Activated CD8-positive, alpha-beta memory T cell treated with anti-CD3 and anti-CD28 coated beads, Interleukin-2, amount 50 U/mL, for 4 hours (primary cell): ENCODE measurements around the gene CEP170B.
"Not testable (repeated sequence)": the region's sequence is repeated elsewhere in the genome, so short reads cannot be mapped to it uniquely, and the experiment has no call there.

Experiments
- DNase-seq: peaks from one replicate; pipeline ENCODE4 v3.0.0-alpha.2; 2020

The CEP170B gene

GRCh38 chr14:104865081-104865630, at the start of gene CEP170B:
Gene CEP170B, plus strand, starts transcription at chr14:104865268. Its CDS starts 3,183 bp downstream, at chr14:104868451.
- peak; percentile 35 for DNase-seq

- DNase-seq, result no peak
These were observed 48.5 kb upstream of the CEP170B start for GRCh38 chr14:104816616-104816884.

GRCh38 chr14:104817930-104818713, 46.9 kb upstream of the CEP170B start:
- no peak for DNase-seq

- DNase-seq, result no peak
These were observed 46.3 kb upstream of the CEP170B start for GRCh38 chr14:104818714-104819161.

- DNase-seq, result no peak
These were observed 45.7 kb upstream of the CEP170B start for GRCh38 chr14:104819361-104819781.

GRCh38 chr14:104820669-104821228, 44.3 kb upstream of the CEP170B start:
- DNase-seq, result no peak

GRCh38 chr14:104821229-104821945, 43.7 kb upstream of the CEP170B start:
- no peak for DNase-seq

- DNase-seq, result no peak
These were observed 43.0 kb upstream of the CEP170B start for GRCh38 chr14:104821971-104822608.

GRCh38 chr14:104822821-104823615, 42.0 kb upstream of the CEP170B start:
- no peak for DNase-seq

GRCh38 chr14:104824353-104824997, 40.6 kb upstream of the CEP170B start:
- DNase-seq, result no peak

GRCh38 chr14:104826189-104826860, 38.7 kb upstream of the CEP170B start:
- DNase-seq, result peak; percentile 96

- DNase-seq, result no peak
These were observed 38.2 kb upstream of the CEP170B start for GRCh38 chr14:104826861-104827176.

- DNase-seq, result peak; percentile 47
These were observed 37.7 kb upstream of the CEP170B start for GRCh38 chr14:104827177-104828055.

- DNase-seq, result no peak
These were observed 34.3 kb upstream of the CEP170B start for GRCh38 chr14:104830781-104831180.

GRCh38 chr14:104836171-104836935, 28.7 kb upstream of the CEP170B start:
- DNase-seq, result not testable (repeated sequence)

GRCh38 chr14:104841730-104842129, 23.3 kb upstream of the CEP170B start:
- no peak for DNase-seq

GRCh38 chr14:104843006-104843405, 22.1 kb upstream of the CEP170B start:
- DNase-seq, result no peak

- no peak for DNase-seq
These were observed 21.4 kb upstream of the CEP170B start for GRCh38 chr14:104843442-104844305.
